DOHH2 (cell line): ENCODE data around the gene SLC16A5.

ENCODE experiments used
- EZH2phosphoT487 ChIP-seq: fragments of 200-600 bp; sonication (generic); IDR thresholded peaks from 2 replicates; pipeline ENCODE4 v1.6.1; 2017; ENCODE audit warnings: borderline replicate concordance, mild to moderate bottlenecking, antibody characterized with exemption, low read length, moderate library complexity, mixed read lengths
- TF ChIP-seq, protein P1 (sequence below): fragments of 200-600 bp; sonication (generic); IDR thresholded peaks from one replicate; pipeline ENCODE4 v1.5.1; 2014; ENCODE audit warnings: antibody characterized with exemption, mild to moderate bottlenecking, low read depth, low read length; ENCODE audit not compliant: poor library complexity, severe bottlenecking

DNA sequence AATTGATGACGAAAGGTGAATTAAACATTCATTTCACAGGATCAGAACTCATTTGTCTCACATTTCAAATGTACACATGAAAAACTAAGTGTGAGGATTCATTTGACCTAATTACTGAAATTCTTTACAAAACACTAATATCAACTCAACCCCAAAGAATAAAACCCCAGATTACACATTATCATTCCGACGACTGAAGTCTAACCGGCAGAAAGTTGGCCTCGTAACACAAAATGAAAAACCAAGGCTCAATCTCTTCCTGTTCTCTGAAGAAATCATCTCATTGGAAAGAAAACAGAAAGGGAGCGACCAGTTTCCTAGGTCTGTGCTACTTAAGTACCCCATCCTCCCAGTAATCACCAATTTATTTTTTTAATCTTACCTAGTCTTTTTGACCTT is 64.8 kb downstream of the SLC16A5 start:
- TF ChIP-seq EZH2phosphoT487, result no peak
- TF ChIP-seq, protein P1, sequence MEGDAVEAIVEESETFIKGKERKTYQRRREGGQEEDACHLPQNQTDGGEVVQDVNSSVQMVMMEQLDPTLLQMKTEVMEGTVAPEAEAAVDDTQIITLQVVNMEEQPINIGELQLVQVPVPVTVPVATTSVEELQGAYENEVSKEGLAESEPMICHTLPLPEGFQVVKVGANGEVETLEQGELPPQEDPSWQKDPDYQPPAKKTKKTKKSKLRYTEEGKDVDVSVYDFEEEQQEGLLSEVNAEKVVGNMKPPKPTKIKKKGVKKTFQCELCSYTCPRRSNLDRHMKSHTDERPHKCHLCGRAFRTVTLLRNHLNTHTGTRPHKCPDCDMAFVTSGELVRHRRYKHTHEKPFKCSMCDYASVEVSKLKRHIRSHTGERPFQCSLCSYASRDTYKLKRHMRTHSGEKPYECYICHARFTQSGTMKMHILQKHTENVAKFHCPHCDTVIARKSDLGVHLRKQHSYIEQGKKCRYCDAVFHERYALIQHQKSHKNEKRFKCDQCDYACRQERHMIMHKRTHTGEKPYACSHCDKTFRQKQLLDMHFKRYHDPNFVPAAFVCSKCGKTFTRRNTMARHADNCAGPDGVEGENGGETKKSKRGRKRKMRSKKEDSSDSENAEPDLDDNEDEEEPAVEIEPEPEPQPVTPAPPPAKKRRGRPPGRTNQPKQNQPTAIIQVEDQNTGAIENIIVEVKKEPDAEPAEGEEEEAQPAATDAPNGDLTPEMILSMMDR, result no peak
